Hepatocyte (in vitro differentiated cells): ENCODE measurements around the gene CHST6.
A peak's percentile ranks its signal among the peaks of the same experiment; 100 is the strongest.

Source experiments
- EZH2 ChIP-seq: fragments of 200-600 bp; sonication (generic); IDR thresholded peaks from 2 replicates; pipeline ENCODE4 v1.6.1; 2016; ENCODE audit warnings: antibody characterized with exemption, mild to moderate bottlenecking, borderline replicate concordance
- EZH2phosphoT487 ChIP-seq: fragments of 200-600 bp; sonication (generic); IDR thresholded peaks from one replicate; pipeline ENCODE4 v1.6.1; 2018; ENCODE audit warnings: antibody characterized with exemption, mild to moderate bottlenecking, low read depth, moderate library complexity; ENCODE audit not compliant: unreplicated experiment, severe bottlenecking
- TF ChIP-seq, protein P1 (sequence below): fragments of 200-600 bp; sonication (generic); IDR thresholded peaks from 2 replicates; pipeline ENCODE4 v1.5.1; 2016; ENCODE audit warnings: antibody characterized with exemption, mild to moderate bottlenecking; ENCODE audit not compliant: poor library complexity

DNA sequence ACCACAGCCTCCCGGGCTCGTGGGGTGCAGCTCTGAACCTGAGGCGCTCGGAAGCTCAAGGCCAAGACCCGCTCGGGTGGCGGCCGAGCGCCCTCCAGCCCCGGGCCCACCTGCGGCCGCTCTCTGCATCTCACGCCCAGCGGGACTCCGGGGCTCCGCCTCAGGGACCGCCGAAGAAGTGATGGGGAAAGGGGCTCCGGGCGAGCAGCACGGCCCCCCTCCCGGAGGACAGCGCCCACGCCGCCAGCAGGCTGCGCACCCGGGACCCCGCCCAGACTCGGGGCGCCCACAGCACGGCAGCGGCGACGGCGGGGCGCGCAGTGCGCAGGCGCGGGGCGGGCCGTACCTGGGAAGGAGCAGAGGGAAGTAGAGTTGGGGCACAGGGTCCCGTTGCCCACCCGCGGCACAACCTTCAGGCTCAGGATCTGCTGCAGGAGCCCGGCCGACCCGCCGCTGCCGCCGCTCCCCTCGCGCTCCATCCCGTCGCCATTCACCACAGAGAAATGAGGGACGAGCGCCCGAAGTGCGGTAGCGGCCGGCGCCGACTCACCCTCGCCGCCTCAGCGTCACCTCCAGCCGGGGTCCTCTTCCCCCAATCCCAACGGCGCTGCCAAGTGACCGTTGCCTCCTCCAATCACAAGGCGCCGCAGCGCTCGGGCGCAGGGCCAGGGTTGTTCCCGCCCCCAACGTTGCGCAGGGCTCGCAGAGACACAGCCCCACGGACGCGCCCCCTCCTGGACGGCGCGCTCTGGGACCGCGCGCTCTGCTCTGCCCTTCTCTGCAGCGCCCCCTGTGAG lies 30.9 kb downstream of the CHST6 start, which contains the start of gene TMEM170A:
- TF ChIP-seq, protein P1, sequence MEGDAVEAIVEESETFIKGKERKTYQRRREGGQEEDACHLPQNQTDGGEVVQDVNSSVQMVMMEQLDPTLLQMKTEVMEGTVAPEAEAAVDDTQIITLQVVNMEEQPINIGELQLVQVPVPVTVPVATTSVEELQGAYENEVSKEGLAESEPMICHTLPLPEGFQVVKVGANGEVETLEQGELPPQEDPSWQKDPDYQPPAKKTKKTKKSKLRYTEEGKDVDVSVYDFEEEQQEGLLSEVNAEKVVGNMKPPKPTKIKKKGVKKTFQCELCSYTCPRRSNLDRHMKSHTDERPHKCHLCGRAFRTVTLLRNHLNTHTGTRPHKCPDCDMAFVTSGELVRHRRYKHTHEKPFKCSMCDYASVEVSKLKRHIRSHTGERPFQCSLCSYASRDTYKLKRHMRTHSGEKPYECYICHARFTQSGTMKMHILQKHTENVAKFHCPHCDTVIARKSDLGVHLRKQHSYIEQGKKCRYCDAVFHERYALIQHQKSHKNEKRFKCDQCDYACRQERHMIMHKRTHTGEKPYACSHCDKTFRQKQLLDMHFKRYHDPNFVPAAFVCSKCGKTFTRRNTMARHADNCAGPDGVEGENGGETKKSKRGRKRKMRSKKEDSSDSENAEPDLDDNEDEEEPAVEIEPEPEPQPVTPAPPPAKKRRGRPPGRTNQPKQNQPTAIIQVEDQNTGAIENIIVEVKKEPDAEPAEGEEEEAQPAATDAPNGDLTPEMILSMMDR, result peak; percentile 100
- TF ChIP-seq EZH2, result no peak
- no peak for TF ChIP-seq EZH2phosphoT487
